Retinal pigment epithelial cell (primary cell): ENCODE measurements around the gene FAM174C.
A peak's percentile ranks its signal among the peaks of the same experiment; 100 is the strongest.

ENCODE experiments used
- DNase-seq: peaks from one replicate; pipeline ENCODE4 v3.0.0-alpha.2; 2010; ENCODE audit warnings: low read depth
- H3K4me3 ChIP-seq: 2 replicates; pipeline ENCODE4 v1.5.1; 2011; ENCODE audit warnings: mild to moderate bottlenecking, low read length, control low read depth, moderate library complexity
- CTCF ChIP-seq: conservative IDR thresholded peaks from 2 replicates; pipeline ENCODE4 v1.5.1; 2011; ENCODE audit warnings: low read depth, low read length, control low read depth, inconsistent platforms

Gene FAM174C

GRCh38 chr19:1262623-1263123 lies 12.7 kb upstream of the FAM174C start:
- TF ChIP-seq CTCF, result no peak
- H3K4me3 ChIP-seq, result peak overlapping the region; percentile 60
- DNase-seq, result no peak

- no peak overlapping the region for H3K4me3 ChIP-seq
- TF ChIP-seq CTCF, result no peak
- DNase-seq, result no peak
These were observed 12.1 kb upstream of the FAM174C start for GRCh38 chr19:1263188-1263587.

- DNase-seq, result no peak
- TF ChIP-seq CTCF, result no peak
- no peak overlapping the region for H3K4me3 ChIP-seq
These were observed 10.3 kb upstream of the FAM174C start for GRCh38 chr19:1264801-1265614.

GRCh38 chr19:1265615-1266128 lies 9.7 kb upstream of the FAM174C start:
- no peak for TF ChIP-seq CTCF
- peak overlapping the region; percentile 40 for H3K4me3 ChIP-seq
- DNase-seq, result no peak

- TF ChIP-seq CTCF, result no peak
- peak overlapping the region; percentile 40 for H3K4me3 ChIP-seq
- DNase-seq, result no peak
These were observed 9.0 kb upstream of the FAM174C start for GRCh38 chr19:1266129-1266915.

- TF ChIP-seq CTCF, result peak; percentile 76
- peak overlapping the region; percentile 44 for H3K4me3 ChIP-seq
- no peak for DNase-seq
These were observed 8.3 kb upstream of the FAM174C start for GRCh38 chr19:1266916-1267476.
